C4-2B (cell line): ENCODE measurements around the gene CYS1.

ENCODE experiments used
- H3K27ac ChIP-seq: fragments of 450-650 bp; 2 replicates; pipeline ENCODE4 v1.5.1; 2017
- ZFX ChIP-seq: fragments of 450-650 bp; IDR thresholded peaks from 2 replicates; pipeline ENCODE4 v1.6.1; 2017
- TF ChIP-seq, protein P1 (sequence below): fragments of 450-650 bp; conservative IDR thresholded peaks from 2 replicates; pipeline ENCODE4 v1.5.1; 2017; ENCODE audit warnings: mild to moderate bottlenecking

Gene CYS1

DNA sequence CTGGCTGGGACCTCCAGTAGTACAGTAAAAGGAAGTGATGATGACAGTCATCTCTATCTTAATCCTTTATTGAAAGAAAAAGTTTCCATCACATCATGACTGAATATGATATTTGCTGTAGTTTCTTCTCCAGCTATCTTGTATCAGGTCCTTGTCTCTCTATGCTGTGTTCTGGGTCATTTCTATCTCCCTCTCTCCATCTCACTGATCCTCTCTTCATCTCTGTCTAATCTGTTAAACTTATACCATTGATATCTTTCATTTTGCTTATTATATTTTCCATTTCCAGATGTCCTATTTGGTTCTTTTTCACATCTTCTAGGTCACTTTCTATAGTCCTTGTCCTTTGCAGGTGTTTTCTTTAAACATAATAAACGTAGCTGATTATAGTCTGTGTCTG is 12.3 kb downstream of the CYS1 start:
- TF ChIP-seq, protein P1, sequence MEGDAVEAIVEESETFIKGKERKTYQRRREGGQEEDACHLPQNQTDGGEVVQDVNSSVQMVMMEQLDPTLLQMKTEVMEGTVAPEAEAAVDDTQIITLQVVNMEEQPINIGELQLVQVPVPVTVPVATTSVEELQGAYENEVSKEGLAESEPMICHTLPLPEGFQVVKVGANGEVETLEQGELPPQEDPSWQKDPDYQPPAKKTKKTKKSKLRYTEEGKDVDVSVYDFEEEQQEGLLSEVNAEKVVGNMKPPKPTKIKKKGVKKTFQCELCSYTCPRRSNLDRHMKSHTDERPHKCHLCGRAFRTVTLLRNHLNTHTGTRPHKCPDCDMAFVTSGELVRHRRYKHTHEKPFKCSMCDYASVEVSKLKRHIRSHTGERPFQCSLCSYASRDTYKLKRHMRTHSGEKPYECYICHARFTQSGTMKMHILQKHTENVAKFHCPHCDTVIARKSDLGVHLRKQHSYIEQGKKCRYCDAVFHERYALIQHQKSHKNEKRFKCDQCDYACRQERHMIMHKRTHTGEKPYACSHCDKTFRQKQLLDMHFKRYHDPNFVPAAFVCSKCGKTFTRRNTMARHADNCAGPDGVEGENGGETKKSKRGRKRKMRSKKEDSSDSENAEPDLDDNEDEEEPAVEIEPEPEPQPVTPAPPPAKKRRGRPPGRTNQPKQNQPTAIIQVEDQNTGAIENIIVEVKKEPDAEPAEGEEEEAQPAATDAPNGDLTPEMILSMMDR, result no peak
- TF ChIP-seq ZFX, result no peak
- H3K27ac ChIP-seq, result no peak overlapping the region

DNA sequence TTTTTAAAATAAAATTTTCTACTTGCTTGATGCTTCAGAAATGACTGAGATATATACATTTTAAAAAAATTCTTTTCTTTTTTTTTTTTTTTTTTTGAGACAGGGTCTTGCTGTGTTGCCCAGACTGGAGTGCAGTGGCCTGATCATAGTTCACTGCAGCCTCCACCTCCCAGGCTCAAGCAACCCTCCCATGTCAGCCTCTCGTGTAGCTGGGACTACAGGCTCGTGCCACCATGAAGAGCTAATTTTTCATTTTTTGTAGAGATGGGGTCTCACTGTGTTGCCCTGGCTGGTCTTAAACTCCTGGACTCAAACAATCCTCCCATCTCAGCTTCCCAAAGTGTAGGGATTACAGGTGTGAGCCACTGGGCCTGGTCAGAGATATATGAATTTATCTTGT is 12.9 kb downstream of the CYS1 start:
- H3K27ac ChIP-seq, result no peak overlapping the region
- TF ChIP-seq, protein P1, result no peak
- no peak for TF ChIP-seq ZFX

DNA sequence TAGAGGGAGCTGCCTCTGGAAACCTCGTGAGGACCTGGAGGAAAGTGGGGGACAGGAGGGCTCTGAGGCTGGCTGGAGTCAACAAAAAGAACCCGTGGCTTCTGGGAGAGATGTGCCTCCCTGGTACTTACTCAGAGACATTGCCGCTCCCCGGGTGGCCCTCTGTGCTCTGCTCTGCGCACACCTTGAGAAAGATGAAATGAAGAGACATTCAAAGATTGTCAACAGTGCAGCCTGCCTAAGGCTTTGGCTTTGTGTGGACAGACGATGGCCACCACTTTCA is 14.5 kb downstream of the CYS1 start:
- no peak for TF ChIP-seq ZFX
- TF ChIP-seq, protein P1, result no peak
- no peak overlapping the region for H3K27ac ChIP-seq

- TF ChIP-seq, protein P1, result no peak
- no peak overlapping the region for H3K27ac ChIP-seq
Measured at GRCh38 chr2:10064932-10065772, 15.1 kb downstream of the CYS1 start.

DNA sequence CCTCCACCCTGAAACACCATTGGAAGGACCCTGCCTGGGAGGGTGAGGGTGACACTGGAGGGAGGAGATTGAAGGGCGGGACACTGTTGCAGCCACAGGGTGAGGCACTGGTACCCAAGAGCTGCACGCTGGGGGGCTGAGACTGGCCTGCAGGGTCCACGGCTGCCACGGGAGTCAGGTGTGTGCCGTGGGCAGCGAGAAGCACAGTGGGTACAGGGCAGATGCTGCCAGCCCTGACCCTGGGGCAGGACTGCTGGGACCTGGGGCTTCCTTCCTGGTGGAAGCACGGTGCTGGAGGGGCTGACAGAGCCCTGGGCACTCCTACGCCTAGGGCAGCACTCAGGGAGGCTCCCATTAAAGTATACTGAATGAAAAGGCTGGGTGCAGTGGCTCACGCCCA is 16.6 kb downstream of the CYS1 start:
- TF ChIP-seq, protein P1, result no peak
- no peak for TF ChIP-seq ZFX
- no peak overlapping the region for H3K27ac ChIP-seq

GRCh38 chr2:10062931-10063365 is 17.3 kb downstream of the CYS1 start:
- TF ChIP-seq, protein P1, result no peak
- TF ChIP-seq ZFX, result no peak
- no peak overlapping the region for H3K27ac ChIP-seq

- H3K27ac ChIP-seq, result no peak overlapping the region
- no peak for TF ChIP-seq ZFX
- TF ChIP-seq, protein P1, result no peak
Measured at GRCh38 chr2:10061221-10061925, 18.8 kb downstream of the CYS1 start.
